Astrocyte (in vitro differentiated cells and primary cell): ENCODE data around the gene PNPLA7. TPM values are rescaled to one million over a fixed set of nuclear protein-coding genes. Genes with fewer than 3 reads are reported as not detected.
A peak's percentile ranks its signal among the peaks of the same experiment; 100 is the strongest.

Experiments
- DNase-seq: peaks from one replicate; pipeline ENCODE4 v3.0.0-alpha.2; 2010; ENCODE audit warnings: low read depth
- FAIRE-seq: peaks from 2 replicates; lab custom pipeline; 2011; peaks lifted over from hg19 to GRCh38; lab: Jason Lieb, UNC
- H2AFZ ChIP-seq: 2 replicates; pipeline ENCODE4 v1.6.0; 2012; ENCODE audit warnings: low read depth, low read length, inconsistent platforms
- H3K27ac ChIP-seq: 2 replicates; pipeline ENCODE4 v1.5.1; 2011; ENCODE audit warnings: low read depth, low read length, inconsistent platforms
- H3K27me3 ChIP-seq: 2 replicates; pipeline ENCODE4 v1.6.0; 2011; ENCODE audit warnings: low read length, inconsistent platforms; ENCODE audit not compliant: insufficient read depth
- H3K36me3 ChIP-seq: 2 replicates; pipeline ENCODE4 v1.5.1; 2011; ENCODE audit warnings: low read length, inconsistent platforms; ENCODE audit not compliant: insufficient read depth
- H3K4me1 ChIP-seq: 2 replicates; pipeline ENCODE4 v1.5.1; 2011; ENCODE audit warnings: low read length, inconsistent platforms; ENCODE audit not compliant: insufficient read depth
- H3K4me2 ChIP-seq: 2 replicates; pipeline ENCODE4 v1.6.0; 2012; ENCODE audit warnings: low read length, inconsistent platforms
- H3K4me3 ChIP-seq: 2 replicates; pipeline ENCODE4 v1.5.1; 2011; ENCODE audit warnings: low read depth, mild to moderate bottlenecking, low read length, inconsistent platforms; ENCODE audit not compliant: insufficient read depth
- H3K79me2 ChIP-seq: 2 replicates; pipeline ENCODE4 v1.6.0; 2012; ENCODE audit warnings: mild to moderate bottlenecking, low read length, inconsistent platforms; ENCODE audit not compliant: insufficient read depth
- H3K9ac ChIP-seq: 2 replicates; pipeline ENCODE4 v1.6.0; 2012; ENCODE audit warnings: mild to moderate bottlenecking, low read length, inconsistent platforms
- H3K9me3 ChIP-seq: 2 replicates; pipeline ENCODE4 v1.5.1; 2012; ENCODE audit warnings: low read depth, mild to moderate bottlenecking, low read length, inconsistent platforms; ENCODE audit not compliant: insufficient read depth
- H4K20me1 ChIP-seq: 2 replicates; pipeline ENCODE4 v1.6.0; 2012; ENCODE audit warnings: low read length, inconsistent platforms; ENCODE audit not compliant: insufficient read depth
- H3K27ac Mint-ChIP-seq: one replicate; pipeline ENCODE4 v1.8.0; 2021; ENCODE audit warnings: mild to moderate bottlenecking, mixed read lengths; ENCODE audit not compliant: unreplicated experiment
- H3K27me3 Mint-ChIP-seq: one replicate; pipeline ENCODE4 v1.8.0; 2021; ENCODE audit warnings: low read depth, mixed read lengths; ENCODE audit not compliant: unreplicated experiment
- H3K36me3 Mint-ChIP-seq: one replicate; pipeline ENCODE4 v1.8.0; 2021; ENCODE audit warnings: low read depth, mixed read lengths; ENCODE audit not compliant: unreplicated experiment
- H3K4me1 Mint-ChIP-seq: one replicate; pipeline ENCODE4 v1.8.0; 2021; ENCODE audit warnings: low read depth, mixed read lengths; ENCODE audit not compliant: unreplicated experiment
- H3K4me3 Mint-ChIP-seq: one replicate; pipeline ENCODE4 v1.8.0; 2021; ENCODE audit warnings: mild to moderate bottlenecking, moderate library complexity, mixed read lengths; ENCODE audit not compliant: unreplicated experiment
- H3K9me3 Mint-ChIP-seq: one replicate; pipeline ENCODE4 v1.8.0; 2021; ENCODE audit warnings: mild to moderate bottlenecking, mixed read lengths; ENCODE audit not compliant: unreplicated experiment
- CTCF ChIP-seq: IDR thresholded peaks from 2 replicates; pipeline ENCODE4 v1.5.1; 2011; ENCODE audit warnings: low read depth, mild to moderate bottlenecking, inconsistent platforms, low read length, moderate library complexity; ENCODE audit not compliant: insufficient read depth
- EZH2 ChIP-seq: IDR thresholded peaks from 2 replicates; pipeline ENCODE4 v1.6.1; 2012; ENCODE audit warnings: mild to moderate bottlenecking, low read length, inconsistent platforms; ENCODE audit not compliant: insufficient read depth
- total RNA-seq: library from RNA; stranded (reverse); gene quantifications from 2 replicates; pipeline ENCODE4 v1.2.1, GENCODE V29; 2021

The PNPLA7 gene
- total RNA-seq, 1 donor from 2014 or later: 2.6 TPM

DNA sequence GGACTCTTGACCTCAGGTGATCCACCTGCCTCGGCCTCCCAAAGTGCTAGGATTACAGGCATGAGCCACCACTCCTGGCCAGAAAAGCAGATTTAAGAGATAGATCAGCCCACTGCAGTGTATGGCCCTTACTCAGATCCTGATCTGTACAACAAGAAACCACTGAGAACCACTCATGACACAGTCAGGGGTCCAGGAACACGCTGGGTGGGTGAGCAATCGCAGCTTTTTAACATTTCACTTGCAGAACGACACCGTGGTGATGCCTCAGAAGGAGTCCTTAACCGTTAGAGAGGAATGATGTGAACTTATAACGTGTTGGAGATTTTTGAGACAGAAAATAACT is 45.8 kb downstream of the PNPLA7 start:
- Histone ChIP-seq H3K27me3 (no peaks in the 10 kb centered on the region), H4K20me1 (no peaks in the 10 kb centered on the region), H3K4me3 (no peak overlapping the region), H3K4me2 (no peak overlapping the region), H2AFZ (no peak overlapping the region), H3K79me2 (no peaks in the 10 kb centered on the region), H3K9me3 (no peaks in the 10 kb centered on the region), H3K9ac (no peak overlapping the region), H3K4me1 (no peaks in the 10 kb centered on the region), H3K36me3 (no peaks in the 10 kb centered on the region), H3K27ac (no peak overlapping the region)
- Mint-ChIP-seq H3K9me3 (peaks cover 20% of the 10 kb centered on the region), H3K27ac (no peak overlapping the region), H3K4me1 (no peaks in the 10 kb centered on the region), H3K4me3 (no peak overlapping the region), H3K36me3 (peaks cover 19% of the 10 kb centered on the region), H3K27me3 (peaks cover 2% of the 10 kb centered on the region)
- FAIRE-seq (no peak), DNase-seq (no peak)
- TF ChIP-seq EZH2 (no peak), CTCF (no peak)

DNA sequence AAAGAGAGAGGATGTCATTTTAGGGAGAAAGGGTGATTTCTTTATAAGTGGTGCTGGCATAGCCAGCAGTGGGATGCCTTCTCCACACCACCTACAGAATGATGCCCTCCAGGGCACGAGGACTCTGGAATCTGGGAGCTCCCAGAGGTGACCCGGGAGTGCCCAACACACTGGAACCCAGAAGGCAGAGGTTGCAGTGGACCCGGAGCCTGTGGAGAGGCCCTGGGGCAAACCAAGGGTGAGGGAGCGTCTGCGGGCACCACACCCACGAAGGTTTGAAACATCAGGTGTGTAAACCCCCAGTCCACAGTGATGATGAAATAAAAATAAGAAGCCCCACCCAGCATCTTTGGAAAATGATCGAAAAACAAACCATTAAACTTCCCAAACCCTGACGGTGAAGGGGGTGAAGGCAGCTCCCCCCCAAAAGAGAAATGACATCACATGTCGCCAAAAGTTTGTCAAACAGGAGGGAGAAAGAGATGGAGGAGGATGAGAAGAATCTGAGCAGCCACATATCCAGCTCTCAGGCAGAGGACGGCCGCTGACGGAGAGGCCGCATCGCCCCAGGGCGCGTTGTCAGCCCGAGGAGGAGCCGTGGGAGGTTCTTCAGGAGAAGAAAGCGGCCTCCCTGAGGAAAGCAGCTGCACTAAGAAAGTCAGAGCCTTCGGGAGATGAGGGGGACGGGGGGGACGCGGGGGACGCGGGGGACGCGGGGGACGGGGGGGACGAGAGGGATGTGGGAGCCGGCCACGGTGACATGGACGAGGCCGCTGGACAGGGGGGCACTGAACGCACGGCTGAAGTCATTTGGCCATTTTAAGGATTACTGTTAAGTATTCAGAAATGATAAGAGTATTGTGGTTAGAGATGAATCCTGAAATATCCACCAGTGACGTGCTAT is 47.9 kb downstream of the PNPLA7 start:
- no peak for TF ChIP-seq EZH2
- no peak for TF ChIP-seq CTCF
- Histone ChIP-seq H4K20me1 (no peaks in the 10 kb centered on the region), H3K9me3 (no peaks in the 10 kb centered on the region)

GRCh38 chr9:137501457-137501856 is 48.7 kb downstream of the PNPLA7 start:
- no peak for DNase-seq
- H3K9me3 Mint-ChIP-seq: peaks cover 21% of the 10 kb centered on the region
- Histone ChIP-seq H3K4me1 (no peaks in the 10 kb centered on the region), H3K9ac (no peak overlapping the region), H3K79me2 (no peaks in the 10 kb centered on the region), H3K4me3 (no peak overlapping the region), H2AFZ (no peak overlapping the region), H4K20me1 (no peaks in the 10 kb centered on the region), H3K36me3 (no peaks in the 10 kb centered on the region), H3K9me3 (no peaks in the 10 kb centered on the region), H3K4me2 (no peak overlapping the region), H3K27ac (no peak overlapping the region), H3K27me3 (no peaks in the 10 kb centered on the region)
- H3K27ac Mint-ChIP-seq: peak overlapping the region; percentile 99
- FAIRE-seq: no peak
- no peak overlapping the region for H3K4me3 Mint-ChIP-seq
- peaks cover 9% of the 10 kb centered on the region for H3K27me3 Mint-ChIP-seq
- no peaks in the 10 kb centered on the region for H3K4me1 Mint-ChIP-seq
- peaks cover 13% of the 10 kb centered on the region for H3K36me3 Mint-ChIP-seq
- TF ChIP-seq CTCF (no peak), EZH2 (no peak)

More for the DNA sequence above, 47.9 kb downstream of the PNPLA7 start:
- Histone ChIP-seq H3K36me3 (no peaks in the 10 kb centered on the region), H3K4me2 (no peak overlapping the region), H3K27me3 (no peaks in the 10 kb centered on the region), H3K9ac (no peak overlapping the region), H3K79me2 (no peaks in the 10 kb centered on the region), H2AFZ (no peak overlapping the region), H3K4me3 (no peak overlapping the region), H3K27ac (no peak overlapping the region), H3K4me1 (no peaks in the 10 kb centered on the region)
- Mint-ChIP-seq H3K4me3 (no peak overlapping the region), H3K36me3 (peaks cover 13% of the 10 kb centered on the region), H3K27me3 (peaks cover 9% of the 10 kb centered on the region), H3K4me1 (no peaks in the 10 kb centered on the region), H3K9me3 (peaks cover 21% of the 10 kb centered on the region), H3K27ac (peak overlapping the region; percentile 99)
- DNase-seq: no peak
- no peak for FAIRE-seq
